Glutamatergic neuron (in vitro differentiated cells): ENCODE measurements around the gene CYP26A1. TPM values are rescaled to one million over a fixed set of nuclear protein-coding genes. Genes with fewer than 3 reads are reported as not detected.

Experiments used
- DNase-seq: peaks from one replicate; pipeline ENCODE4 v3.0.0; 2022
- H3K27ac Mint-ChIP-seq: one replicate; pipeline ENCODE4 v1.8.0; 2020; ENCODE audit warnings: mild to moderate bottlenecking, mixed read lengths, inconsistent platforms; ENCODE audit not compliant: unreplicated experiment
- H3K27me3 Mint-ChIP-seq: one replicate; pipeline ENCODE4 v1.8.0; 2020; ENCODE audit warnings: mild to moderate bottlenecking, moderate library complexity, mixed read lengths, inconsistent platforms; ENCODE audit not compliant: unreplicated experiment
- H3K36me3 Mint-ChIP-seq: one replicate; pipeline ENCODE4 v1.8.0; 2020; ENCODE audit warnings: mild to moderate bottlenecking, mixed read lengths, inconsistent platforms; ENCODE audit not compliant: unreplicated experiment
- H3K4me1 Mint-ChIP-seq: one replicate; pipeline ENCODE4 v1.8.0; 2020; ENCODE audit warnings: mild to moderate bottlenecking, low read depth, mixed read lengths, inconsistent platforms; ENCODE audit not compliant: unreplicated experiment
- H3K4me3 Mint-ChIP-seq: one replicate; pipeline ENCODE4 v1.8.0; 2020; ENCODE audit warnings: mild to moderate bottlenecking, mixed read lengths, inconsistent platforms; ENCODE audit not compliant: unreplicated experiment
- H3K9me3 Mint-ChIP-seq: one replicate; pipeline ENCODE4 v1.8.0; 2020; ENCODE audit warnings: mild to moderate bottlenecking, moderate library complexity, mixed read lengths, inconsistent platforms; ENCODE audit not compliant: unreplicated experiment
- total RNA-seq: library from RNA; stranded (reverse); fragmentation: NEBNext Ultra II Directional; extraction: Animal tissue kit (Norgen Biotek cat#: 25700); gene quantifications from one replicate; pipeline ENCODE4 v1.2.1, GENCODE V29; 2021; ENCODE audit not compliant: unreplicated experiment
- TF ChIP-seq, protein P1 (sequence below): fragments of 200-600 bp; sonication (generic); IDR thresholded peaks from one replicate; pipeline ENCODE4 v1.5.0; 2021; ENCODE audit not compliant: partially characterized antibody, unreplicated experiment

CYP26A1 gene
- total RNA-seq, 1 donor from 2014 or later: 4.2 TPM

DNA sequence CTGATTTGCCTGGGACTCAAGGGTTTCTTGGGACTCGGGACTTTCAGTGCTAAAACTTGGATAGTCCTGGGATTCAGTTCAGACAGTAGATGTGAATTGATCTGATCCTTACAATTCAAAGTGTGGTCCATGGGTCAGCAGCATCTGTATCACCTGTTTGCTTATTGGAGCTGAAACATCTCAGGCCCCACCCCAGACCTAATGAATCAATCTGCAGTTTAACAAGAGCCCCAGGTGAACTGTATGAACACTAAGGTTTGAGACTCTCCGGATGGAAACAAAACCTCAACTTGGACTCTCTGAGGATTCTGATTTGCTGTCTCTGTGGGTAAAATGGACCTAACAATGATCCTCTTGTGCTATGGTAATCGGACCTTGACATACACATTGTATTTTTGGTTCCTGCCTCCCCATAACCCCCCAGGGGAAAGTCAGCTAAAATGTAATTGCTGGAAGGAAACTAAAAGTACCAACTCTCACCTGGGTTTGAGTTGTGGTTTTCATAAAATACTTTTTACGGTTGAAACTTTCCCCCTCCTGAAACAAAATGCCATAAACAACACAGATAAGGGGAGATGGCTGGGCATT, 11.7 kb downstream of the CYP26A1 start:
- Mint-ChIP-seq H3K4me3 (no peak overlapping the region), H3K27ac (no peak overlapping the region), H3K36me3 (no peaks in the 10 kb centered on the region), H3K9me3 (no peaks in the 10 kb centered on the region), H3K4me1 (peaks cover 5% of the 10 kb centered on the region), H3K27me3 (peaks cover 2% of the 10 kb centered on the region)
- DNase-seq: no peak
- TF ChIP-seq, protein P1, sequence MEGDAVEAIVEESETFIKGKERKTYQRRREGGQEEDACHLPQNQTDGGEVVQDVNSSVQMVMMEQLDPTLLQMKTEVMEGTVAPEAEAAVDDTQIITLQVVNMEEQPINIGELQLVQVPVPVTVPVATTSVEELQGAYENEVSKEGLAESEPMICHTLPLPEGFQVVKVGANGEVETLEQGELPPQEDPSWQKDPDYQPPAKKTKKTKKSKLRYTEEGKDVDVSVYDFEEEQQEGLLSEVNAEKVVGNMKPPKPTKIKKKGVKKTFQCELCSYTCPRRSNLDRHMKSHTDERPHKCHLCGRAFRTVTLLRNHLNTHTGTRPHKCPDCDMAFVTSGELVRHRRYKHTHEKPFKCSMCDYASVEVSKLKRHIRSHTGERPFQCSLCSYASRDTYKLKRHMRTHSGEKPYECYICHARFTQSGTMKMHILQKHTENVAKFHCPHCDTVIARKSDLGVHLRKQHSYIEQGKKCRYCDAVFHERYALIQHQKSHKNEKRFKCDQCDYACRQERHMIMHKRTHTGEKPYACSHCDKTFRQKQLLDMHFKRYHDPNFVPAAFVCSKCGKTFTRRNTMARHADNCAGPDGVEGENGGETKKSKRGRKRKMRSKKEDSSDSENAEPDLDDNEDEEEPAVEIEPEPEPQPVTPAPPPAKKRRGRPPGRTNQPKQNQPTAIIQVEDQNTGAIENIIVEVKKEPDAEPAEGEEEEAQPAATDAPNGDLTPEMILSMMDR: no peak

DNA sequence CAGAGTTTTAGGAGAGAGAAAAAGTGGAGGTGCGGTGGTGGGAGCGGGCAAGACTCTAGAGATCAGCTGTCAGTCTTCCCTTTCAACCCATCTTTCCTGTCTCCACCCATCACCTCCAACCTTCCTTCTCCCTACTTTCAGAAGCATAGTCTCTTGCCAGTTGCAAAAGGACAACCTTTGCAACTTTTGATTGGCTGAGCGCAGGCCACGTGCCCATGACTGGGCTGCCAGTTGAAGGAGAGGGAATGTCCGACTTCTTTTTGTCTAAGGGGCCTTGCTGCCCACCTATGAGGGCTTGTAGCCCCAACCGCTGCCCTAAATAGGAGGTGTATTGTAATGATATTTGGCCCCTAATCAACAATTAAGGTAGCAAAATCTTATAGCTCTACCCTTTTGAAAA, 12.6 kb downstream of the CYP26A1 start:
- TF ChIP-seq, protein P1: no peak
- H3K27me3 Mint-ChIP-seq: peaks cover 2% of the 10 kb centered on the region
- no peak for DNase-seq
- H3K27ac Mint-ChIP-seq: no peak overlapping the region
- no peaks in the 10 kb centered on the region for H3K36me3 Mint-ChIP-seq
- no peak overlapping the region for H3K4me3 Mint-ChIP-seq
- peaks cover 5% of the 10 kb centered on the region for H3K4me1 Mint-ChIP-seq
- no peaks in the 10 kb centered on the region for H3K9me3 Mint-ChIP-seq

DNA sequence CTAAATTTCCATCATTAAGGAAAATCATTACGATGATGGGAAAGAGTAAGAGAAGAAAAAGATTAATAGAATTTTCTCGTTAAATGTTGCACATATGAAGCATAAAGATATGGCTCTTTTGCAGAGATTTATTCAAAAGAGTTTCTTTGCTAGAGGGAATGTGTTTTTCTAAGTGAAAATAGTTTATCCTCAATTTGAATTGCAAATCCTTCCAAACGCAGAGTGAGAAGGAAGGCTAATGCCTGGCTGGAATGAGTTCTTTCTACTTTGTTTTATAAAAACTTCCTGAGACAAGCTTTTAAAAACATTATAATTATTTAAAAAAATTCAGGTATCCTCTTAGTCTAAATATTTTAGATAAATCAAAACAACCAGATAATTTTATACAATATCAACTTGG, 14.2 kb downstream of the CYP26A1 start:
- no peaks in the 10 kb centered on the region for H3K36me3 Mint-ChIP-seq
- TF ChIP-seq, protein P1: no peak
- no peaks in the 10 kb centered on the region for H3K27me3 Mint-ChIP-seq
- no peaks in the 10 kb centered on the region for H3K9me3 Mint-ChIP-seq
- no peak overlapping the region for H3K4me3 Mint-ChIP-seq
- H3K4me1 Mint-ChIP-seq: peaks cover 5% of the 10 kb centered on the region
- DNase-seq: no peak
- no peak overlapping the region for H3K27ac Mint-ChIP-seq

DNA sequence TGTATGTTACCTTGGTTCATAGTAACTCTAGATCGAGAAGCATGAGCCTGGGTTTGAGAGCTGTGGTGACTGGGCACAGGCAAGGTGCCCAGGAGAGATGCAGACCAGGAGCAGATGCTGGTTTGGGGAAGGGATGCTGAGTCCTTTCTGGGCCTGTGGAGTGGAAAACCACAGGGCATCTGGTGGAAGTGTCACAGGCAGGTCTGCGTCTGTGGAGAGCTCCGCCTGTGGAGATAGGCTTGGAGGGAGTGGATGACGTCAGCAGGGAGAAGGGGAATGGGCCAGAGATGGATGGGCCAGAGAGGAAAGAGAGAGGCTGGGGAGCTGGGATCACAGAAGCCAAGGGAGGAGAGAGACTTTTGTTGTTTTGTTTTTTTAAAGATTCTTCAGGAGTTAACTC, 14.8 kb downstream of the CYP26A1 start:
- no peak for DNase-seq
- Mint-ChIP-seq H3K9me3 (no peaks in the 10 kb centered on the region), H3K36me3 (no peaks in the 10 kb centered on the region), H3K27me3 (no peaks in the 10 kb centered on the region), H3K4me3 (no peak overlapping the region), H3K27ac (no peak overlapping the region), H3K4me1 (peaks cover 5% of the 10 kb centered on the region)
- TF ChIP-seq, protein P1: no peak

DNA sequence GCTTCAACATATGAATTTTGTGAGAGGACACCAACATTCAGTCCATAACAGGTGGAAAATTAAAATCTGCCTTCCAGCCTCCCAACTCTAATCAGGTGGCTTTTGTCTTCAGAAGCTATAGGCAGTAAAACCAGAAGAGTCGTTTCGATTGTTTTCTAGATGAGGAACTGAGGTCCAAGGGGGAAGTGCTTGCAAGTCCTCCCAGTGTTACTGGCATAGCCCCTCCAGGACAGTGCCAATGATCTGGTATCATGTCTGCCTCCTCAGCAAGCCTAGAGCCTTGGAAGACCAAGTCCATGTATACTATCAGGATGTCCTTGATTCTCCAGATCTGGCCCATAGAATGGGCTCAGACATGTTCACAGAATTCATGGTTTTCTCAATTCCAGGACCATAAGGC, 16.9 kb downstream of the CYP26A1 start:
- H3K27ac Mint-ChIP-seq: no peak overlapping the region
- no peaks in the 10 kb centered on the region for H3K27me3 Mint-ChIP-seq
- DNase-seq: no peak
- H3K9me3 Mint-ChIP-seq: no peaks in the 10 kb centered on the region
- H3K4me3 Mint-ChIP-seq: no peak overlapping the region
- TF ChIP-seq, protein P1: no peak
- H3K4me1 Mint-ChIP-seq: peaks cover 5% of the 10 kb centered on the region
- no peaks in the 10 kb centered on the region for H3K36me3 Mint-ChIP-seq
